Stimulated activated CD4-positive, alpha-beta T cell treated with anti-CD3 and anti-CD28 coated beads, Interleukin-4, amount 100 ng/mL, for 24 hours (primary cell): Measurements from ENCODE around the gene CNTN4.

Experiments
- DNase-seq: peaks from one replicate; pipeline ENCODE4 v3.0.0-alpha.2; 2020

CNTN4 gene

DNA sequence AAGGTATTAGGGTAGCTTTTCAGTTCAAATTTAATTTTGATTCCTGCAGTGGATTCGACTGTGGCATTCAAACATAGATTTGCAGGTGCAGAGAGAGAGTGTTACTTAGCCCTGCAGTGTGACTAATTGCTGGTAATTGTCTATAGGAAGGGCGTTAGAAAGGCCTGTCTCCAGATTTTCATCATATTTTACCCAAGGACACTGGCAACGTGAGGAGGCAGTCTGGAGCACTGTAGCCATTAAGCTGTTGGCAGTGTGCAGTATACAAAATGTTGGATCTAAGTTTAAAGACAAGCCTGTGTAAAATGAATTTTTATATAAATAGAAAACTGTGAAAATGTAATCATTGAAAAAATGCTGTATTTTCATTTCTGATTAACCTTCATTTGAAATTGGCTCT is 342.9 kb downstream of the CNTN4 start:
- DNase-seq = no peak

DNA sequence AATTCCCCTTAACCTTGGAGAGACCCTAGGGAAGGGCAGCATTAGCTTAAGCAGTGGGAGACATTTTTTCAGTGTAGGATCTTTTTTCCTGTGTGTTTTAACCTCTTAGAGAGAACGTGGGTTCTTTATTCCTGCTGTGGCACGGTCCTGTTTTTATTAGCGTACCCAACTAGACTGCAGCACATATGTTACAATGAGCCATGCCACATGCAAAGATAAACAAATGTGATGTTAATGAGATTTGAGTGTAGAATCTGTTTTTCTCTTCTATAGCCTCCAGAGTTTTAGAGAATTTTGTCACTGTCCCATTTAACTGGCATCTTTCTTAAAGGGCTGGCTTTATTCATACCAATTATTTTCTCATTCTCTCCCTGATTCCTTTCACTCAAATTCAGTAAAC is 347.5 kb downstream of the CNTN4 start:
- DNase-seq = no peak

DNA sequence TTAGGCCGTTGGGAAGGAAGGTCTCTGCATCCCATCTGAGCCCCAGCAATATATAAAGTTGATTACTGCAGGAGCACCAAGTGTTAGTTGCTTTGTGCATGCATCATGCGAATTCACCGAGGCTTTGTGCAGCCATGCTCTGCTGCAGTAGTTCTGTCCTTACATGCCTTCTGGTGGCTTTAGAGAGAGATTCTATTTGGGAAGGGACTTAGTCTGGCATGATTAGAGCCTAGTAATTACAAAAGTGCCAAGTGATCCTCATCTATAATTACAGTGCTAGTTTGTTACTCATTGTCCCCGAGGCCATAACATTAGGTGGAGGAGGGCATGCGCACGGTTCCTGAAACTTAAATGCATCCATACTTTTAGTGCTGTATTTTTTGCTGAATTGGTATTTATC is 353.6 kb downstream of the CNTN4 start:
- no peak for DNase-seq

DNA sequence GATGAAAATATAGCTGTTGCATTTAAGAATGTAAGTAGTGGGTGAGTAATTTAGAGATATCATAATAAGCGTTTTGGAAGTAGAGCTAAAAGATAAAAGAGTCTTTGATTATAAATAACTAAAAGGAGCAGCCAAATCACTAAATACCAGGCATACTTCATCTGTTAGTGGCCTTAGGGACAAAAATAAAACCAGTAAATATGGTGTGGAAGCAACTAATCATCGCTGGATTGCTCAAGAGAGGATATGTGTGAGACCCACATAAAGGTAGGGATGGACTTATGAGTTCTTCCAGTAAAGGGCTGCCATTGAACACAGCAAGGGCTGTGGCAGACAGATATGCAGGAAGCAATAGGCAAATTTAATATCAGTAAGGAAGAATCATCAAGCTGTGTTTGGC is 356.2 kb downstream of the CNTN4 start:
- DNase-seq = no peak

DNA sequence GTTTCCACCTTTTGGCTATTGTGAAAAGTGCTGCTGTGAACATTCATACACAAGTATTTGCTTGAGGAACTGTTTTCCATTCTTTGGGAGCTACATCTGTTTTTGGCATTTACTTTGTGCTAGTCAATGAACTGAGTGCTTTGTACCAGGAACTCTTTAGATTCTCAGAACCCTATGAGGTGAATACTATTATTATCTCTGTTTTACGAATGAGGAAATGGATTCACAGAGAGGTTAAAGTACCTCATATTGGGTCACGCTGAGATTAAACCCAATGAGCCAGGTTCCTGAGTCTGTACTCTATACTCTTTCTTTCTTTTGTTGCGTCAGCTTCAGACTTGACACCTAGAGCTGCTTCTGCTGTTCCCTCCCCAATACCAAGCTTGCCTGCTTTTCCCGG is 358.1 kb downstream of the CNTN4 start:
- DNase-seq = no peak

DNA sequence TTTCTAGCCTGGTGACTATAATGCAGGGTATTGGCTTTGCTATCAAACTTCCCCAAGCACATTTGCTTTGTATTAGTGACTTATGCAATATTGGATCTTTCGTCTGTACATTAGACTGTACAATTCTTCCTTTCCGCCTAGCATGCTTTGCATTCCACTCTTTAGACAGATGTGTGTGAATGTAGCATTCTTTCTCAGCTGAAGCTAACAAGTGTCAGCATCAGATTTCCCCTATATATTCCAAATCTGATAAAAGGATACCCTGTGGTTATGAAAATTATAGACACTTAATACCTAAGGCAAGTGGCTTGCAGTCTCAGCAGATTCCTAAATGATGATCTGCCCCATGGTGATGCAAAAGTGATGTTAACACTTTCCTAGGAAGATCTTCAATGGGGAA is 360.1 kb downstream of the CNTN4 start:
- DNase-seq = no peak

DNA sequence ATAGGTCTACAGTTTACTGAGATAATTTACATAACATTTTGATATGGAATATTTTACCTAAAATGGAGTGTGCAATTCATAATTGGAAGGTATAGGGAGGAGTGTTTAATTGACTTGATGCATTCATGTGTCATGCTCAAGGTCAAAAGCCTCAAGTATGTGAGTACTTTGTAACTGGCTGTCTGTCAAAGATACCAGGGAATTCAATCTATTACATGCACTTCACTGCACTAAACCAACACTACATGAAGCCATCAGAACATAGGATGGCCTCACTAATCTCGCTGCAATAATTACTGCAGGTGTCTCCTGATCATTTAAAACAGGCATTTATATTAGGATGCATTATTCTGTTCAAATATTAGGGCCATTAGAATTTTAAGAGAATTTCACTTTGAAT is 367.2 kb downstream of the CNTN4 start:
- no peak for DNase-seq

DNA sequence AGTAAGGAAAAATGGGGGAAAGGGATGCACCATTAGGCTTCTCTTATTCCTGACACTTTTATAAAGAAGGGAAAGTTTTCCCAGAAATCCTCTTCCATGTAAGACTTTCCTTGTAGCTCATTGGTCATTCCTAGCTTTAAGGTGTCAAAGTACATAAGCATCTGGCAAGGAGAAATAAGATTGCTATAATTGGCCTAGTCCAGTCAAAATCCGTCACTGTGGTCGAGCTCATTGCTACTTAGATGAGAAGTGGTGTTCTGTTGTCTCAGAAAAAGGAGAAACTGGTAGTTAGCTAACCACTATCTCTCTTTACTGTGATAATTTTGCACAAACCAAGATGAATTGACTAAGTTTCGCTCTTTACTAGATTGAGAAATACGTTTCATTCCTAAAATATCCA is 370.1 kb downstream of the CNTN4 start:
- DNase-seq = no peak

DNA sequence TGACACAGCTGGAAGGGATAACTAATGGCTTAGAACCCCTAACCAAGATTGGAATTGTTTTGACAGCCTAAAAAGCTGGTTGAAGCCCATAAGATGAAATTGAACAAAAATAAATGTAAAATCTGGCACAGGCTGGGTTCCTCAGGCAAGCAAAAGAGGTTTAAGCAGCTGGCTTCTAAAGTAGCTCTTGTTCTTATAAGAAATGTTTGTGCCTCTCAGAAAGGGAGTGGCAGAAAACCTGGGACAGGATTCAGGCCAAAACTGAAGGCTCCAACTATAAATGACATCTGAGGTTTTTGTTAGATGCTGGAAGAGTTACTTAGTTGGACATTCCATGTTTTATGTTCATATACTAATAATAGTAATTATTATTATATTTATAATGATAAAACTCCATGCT is 378.3 kb downstream of the CNTN4 start:
- DNase-seq = no peak

DNA sequence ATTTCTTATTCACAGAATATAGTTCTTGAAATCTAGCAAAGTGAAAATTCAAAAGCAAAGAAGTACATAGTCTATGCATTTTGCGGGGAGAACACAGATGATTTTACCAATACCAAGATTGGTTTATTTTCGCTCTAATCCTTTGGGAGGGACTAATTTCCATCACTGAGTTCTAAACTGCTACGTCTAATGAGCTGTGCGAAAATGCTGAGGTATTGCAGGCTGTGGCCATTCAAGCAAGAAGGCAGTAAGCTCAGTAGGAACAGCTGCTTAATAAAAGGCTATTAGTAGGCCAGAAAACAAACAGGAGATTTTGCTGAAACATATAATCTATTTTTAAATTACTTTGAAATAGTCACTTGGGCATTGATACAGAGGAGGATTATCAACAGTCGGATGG is 379.0 kb downstream of the CNTN4 start:
- DNase-seq = no peak

DNA sequence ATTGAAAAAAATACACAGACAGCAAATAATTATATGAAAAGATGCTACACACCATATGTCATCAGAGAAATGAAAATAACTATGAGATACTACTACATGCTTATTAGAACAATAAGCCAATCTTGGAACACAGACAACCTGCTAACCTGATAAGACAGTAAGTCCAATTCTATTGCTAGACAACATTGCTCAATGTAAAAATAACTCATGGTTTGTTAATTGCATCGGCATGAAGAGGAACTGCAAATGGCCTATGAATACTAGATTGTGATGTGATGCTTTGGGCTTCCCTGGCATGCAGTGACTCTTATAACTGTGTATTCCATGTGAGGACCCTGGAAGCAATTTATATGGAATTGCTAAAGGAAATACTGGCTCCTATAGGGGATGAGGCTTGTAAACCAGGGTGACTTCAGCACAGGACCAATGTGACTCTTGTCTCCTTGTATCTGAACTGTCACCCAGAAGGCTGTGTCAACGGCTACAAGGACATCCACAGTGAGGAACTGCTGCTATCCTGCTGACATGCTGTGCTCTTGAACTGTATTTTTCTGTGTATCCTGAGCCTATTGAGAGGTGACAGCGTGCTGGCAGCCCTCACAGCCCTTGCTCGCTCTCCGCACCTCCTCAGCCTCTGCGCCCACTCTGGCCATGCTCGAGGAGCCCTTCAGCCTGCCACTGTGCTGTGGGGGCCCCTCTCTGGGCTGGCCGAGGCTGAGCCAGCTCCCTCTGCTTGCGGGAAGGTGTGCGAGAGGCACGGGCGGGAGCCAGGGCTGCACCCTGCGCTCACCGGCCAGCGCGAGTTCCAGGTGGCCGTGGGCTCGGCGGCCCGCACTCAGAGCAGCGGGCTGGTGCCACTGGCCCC is 385.7 kb downstream of the CNTN4 start:
- DNase-seq = no peak

DNA sequence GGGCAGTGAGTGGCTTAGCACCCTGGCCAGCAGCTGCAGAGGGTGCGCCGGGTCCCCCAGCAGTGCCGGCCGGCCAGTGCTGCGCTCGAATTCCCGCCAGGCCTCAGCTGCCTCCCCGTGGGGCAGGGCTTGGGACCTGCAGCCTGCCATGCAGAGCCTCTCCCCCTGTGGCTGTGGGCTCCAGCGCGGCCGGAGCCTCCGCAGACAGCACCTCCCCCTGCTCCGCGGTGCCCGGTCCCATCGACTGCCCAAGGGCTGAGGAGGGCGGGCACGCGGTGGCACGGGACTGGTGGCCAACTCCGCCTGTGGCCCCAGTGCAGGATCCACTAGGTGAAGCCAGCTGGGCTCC is 386.3 kb downstream of the CNTN4 start:
- no peak for DNase-seq

DNA sequence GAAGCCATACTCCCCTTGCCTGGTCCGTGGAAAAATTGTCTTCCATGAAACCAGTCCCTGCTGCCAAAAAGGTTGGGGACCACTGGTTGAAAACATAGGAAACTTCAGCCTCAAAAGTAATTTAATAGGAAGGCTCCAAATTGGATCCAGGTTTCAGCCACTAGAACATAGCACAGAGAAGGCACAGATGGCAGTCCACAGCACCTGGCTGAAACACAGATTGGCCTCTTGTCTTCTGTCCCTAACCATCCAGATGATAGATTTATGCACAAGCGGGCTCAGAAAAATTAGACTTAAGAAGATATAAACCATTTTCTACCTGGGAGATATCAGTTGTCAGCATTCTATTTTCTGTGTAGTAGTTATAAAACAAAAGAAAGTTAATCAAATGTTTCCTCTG is 397.1 kb downstream of the CNTN4 start:
- DNase-seq = no peak

DNA sequence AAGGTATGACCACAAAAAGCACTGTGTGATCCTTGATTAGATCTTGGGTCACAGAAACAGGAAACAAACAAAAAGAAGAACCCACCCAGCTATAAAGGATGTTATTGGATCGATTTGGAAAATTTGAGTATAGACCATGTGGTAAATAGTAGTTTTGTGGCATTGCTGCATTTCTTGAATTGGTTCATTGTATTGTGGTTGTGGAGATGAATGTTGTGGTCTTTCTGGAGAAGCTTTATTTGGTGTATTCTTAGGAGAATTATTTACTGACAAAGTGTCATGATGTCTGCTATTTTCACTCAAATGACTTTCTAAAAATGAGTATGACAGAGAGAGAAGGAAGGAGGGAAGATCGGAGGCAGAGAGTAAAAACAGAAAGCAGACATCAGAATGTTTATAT is 406.2 kb downstream of the CNTN4 start:
- no peak for DNase-seq

DNA sequence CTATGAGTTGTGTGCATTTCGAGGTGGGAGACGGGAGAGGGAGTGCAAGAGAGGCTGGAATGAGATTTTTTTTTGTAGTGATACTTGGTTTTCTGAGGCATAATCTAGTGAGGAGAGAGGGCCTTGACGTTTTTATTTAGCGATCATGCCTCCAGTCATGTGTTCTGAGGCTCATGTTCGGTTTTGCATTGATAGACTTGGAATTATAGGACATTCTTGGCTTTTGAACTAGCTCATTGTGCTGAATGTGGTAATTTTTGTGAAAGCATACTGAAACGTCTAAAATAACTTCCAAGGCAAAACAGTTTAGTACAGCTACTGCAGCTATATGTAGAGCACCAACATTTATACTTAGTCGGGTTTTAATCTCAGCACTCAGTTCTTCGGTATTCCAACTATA is 408.1 kb downstream of the CNTN4 start:
- no peak for DNase-seq

DNA sequence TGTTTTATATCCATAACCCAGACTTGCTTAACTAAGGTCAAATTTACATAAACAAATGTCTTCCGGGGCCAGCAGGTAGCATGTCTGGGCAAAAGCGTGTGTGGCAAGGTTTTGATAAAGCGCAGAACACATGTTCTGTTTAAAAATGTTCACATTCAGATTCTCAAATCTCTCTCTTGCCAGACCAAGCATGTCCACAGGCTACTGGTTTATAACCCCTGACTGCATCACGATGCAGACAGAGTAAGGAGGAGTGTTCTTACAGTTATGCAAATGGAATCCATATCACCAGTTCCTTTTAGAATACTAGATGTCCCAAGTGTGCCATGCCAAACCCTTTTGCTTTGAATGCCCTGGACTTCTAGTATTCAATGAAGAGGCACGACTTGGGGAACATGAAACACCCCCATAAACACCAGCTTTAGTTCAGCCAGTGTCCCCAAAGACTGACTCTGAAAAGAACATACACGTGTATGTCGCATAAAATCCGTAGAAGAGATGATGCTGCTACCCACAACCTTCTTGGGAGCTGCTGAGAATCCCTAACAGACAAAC is 412.0 kb downstream of the CNTN4 start:
- no peak for DNase-seq

DNA sequence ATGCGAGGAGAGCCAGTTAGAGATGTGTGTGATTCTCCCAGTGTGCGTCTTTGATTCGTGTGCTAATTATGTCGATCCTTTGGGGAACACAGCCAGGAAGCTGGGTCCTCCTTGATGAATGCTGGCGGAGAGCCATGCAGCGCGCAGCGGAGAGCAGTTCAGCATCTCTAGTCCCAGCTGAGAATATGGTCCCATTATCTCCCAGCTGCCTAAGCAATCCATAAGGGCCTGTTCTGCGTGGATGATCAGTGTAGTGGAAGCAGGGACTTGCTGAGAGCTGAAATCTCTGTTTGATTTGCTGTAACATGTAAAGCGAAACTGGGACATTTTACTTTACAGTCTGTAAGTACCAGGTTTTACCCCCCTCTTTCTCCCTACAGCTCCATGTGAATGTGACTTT is 412.7 kb downstream of the CNTN4 start:
- DNase-seq = no peak

DNA sequence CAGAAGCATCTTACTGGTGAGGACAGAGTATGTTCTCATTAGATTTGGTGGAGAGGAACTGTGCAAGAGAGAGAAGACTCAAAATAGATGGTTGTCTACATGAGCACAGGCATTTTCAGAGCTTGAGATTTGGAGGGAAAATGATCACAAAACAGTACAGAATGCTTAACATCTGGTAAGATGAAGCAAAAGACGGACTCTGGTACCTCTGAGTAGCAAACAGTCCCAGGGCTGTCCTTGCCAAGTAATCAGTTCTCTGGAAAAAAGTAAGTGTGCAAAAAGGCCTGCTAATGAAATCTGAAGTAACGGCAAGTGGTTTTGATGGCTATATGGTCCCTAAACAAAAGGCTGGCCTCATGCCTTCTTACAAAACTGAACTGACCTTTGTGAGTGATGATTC is 414.2 kb downstream of the CNTN4 start:
- DNase-seq = no peak

DNA sequence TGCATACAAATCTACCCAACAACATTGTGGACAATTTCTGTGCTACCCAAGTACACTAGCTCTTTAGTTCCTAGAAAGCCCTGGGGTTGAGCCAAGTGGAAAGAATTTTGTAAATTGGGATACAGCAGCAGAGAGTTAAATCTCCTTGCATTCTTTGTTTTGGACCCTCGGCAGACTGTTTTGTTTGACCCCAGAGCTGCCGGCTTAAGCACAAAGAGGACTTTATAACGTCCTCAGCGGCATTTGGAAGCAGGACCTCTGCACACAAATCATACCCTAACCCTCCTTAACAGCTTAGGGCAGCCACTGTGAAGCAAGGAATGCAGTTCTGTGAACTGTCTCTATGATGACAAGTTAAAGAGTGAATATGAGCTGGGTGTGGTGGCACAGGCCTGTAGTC is 415.3 kb downstream of the CNTN4 start:
- DNase-seq = no peak

DNA sequence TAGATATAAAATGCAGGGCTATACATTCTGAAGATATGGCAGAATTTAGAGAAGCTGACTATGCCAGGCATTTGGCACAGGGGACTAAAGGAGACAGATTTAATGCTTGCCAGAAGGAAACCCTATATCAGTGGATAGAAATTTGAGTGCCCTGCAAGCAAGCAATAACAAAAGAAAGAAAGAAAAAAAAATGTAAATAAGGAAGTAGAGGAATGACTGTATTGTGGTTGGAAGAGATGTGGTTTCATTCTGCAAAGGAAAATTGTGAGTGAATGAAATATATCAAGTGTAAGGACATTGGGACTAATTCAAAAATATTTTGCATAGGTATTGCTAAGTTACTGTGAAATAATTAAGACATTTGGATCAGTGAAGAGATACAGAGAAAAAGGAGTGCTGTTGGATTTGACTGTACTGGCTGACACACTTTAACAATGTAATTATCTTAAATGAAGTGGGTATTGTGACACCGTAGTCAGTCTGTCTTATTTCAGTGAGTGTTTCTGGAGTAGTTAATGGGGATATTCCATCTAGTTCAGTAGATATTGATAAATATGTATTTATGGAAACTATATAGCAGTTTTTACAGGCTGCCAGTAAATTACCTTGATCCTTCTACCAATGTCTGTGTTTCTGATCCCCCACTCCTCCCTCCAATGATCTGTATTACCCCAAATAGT is 418.2 kb downstream of the CNTN4 start:
- no peak for DNase-seq

DNA sequence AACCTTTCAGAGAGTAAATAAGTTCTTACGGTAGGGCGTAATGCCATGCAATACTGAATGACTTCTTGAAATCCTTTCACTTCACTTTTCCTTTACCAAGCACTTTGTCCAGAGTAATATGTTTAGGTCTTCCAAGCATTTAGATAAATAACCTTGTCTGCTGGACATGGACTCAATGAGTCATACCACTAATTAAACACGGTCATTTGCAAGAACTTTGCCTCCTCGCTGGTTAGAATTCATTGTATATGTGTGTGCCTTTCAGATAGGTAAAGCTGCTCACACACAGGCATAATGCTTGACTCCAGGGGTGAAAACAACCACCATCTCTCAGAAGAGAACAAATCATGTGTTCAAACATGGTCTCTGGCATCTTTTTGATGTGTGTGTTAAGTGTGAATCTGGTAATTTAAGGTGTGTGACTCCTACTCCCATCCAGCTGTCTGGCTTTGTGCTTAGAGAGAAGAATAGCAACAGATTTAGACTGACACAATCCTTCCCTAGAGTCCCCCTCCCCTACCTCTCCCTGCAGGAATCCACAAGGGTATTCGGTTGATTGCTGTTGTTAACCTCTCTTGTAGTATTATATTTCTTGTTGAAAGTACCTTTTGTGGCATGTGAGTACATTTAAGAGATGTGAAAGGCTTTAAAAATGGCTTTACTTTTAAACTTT is 419.0 kb downstream of the CNTN4 start:
- no peak for DNase-seq

DNA sequence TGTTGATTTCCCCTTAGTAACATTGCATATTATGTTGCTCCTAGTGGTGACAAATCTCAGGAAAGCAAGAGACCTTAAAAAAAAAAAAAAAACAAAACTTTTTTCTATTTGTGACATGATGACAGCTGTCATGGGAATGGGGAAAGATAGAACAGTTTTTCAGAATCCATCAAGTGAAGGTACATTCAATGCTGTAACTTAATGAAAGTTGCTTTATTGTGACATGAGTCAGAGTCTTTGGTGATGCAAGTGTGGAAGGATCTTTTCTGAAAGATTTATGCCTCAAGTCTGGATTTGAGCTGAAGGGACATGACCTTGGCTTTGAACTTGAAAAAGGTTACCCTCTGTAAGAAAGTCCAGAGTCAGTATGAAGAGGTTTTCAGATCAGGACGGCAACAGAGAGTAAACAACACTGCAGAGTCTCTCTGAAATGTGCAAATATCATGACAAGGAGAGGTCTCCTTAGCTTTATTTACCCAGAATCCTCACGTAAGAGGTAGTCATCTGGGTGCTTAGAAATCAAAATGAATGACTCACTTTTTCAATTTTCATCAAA is 424.7 kb downstream of the CNTN4 start:
- no peak for DNase-seq

DNA sequence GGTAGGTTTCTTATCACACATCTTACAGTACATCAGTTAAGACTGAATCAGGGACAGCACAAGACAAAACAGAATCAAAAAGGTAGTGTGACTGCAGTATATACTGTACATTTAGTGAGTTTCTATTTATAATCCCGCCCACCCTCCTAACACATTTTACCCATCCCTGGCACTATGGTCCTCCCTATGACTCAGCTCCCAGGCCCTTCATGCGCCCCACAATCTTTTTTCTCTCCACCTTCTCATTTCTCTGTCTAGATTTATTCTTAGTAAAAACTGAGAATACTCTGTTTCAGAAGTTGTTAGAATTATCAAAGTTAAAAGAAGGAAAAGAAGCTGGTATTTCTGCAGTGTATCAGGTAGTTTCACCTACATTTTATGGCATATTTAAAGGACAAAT is 427.3 kb downstream of the CNTN4 start:
- DNase-seq = no peak

DNA sequence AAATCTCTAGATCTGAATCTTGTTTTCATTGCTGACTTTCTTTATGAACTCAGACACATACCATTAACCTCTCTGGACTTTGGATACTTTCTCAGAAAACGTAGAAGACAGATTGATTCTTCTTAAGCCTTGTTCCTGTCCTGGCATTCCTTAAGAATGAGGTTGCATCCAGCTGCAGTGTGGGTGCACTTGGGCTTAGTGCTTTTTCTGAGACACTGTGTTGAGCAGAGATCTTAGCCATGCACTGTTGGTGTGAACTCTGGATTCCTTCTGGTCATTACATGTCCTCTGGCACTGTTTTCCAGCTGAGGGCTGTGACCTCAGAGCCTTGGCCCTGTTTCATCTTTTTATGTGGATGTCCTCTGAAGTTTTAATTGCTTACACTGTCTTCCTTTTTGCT is 428.3 kb downstream of the CNTN4 start:
- DNase-seq = no peak
